GM18520 (cell line): ENCODE data around the gene EFNA1.
"Not testable (repeated sequence)": the region's sequence is repeated elsewhere in the genome, so short reads cannot be mapped to it uniquely, and the experiment has no call there.

ENCODE experiments used
- ATAC-seq: cut with Tn5 transposase; IDR thresholded peaks from one replicate; pipeline ENCODE4 v1.9.1; 2021; ENCODE audit not compliant: unreplicated experiment

Gene EFNA1

DNA sequence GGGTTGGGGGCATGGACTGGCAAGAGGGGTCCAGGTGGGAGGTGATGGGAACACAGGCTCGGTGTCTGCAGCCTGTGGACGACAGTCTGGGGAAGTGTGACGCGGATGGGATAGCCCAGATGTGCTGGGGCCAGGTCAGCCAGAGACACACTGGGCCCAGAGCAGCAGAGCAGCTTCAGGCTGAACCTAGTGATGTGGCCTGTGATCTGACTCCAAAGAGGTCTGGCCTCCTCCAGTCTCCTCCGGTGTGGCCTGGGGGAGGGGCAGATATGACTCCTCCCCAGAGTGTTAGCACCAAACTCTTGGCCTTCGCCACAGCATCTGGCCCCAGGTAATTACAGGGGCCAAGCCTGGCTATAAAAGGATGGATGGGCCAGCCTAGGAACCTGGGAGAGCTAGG is 35.5 kb upstream of the EFNA1 start:
- no peak for ATAC-seq

GRCh38 chr1:155092641-155093040 is 35.0 kb upstream of the EFNA1 start:
- no peak for ATAC-seq

- no peak for ATAC-seq
These were observed 33.6 kb upstream of the EFNA1 start for GRCh38 chr1:155093911-155094621.

GRCh38 chr1:155094622-155094948 is 33.1 kb upstream of the EFNA1 start:
- no peak for ATAC-seq

DNA sequence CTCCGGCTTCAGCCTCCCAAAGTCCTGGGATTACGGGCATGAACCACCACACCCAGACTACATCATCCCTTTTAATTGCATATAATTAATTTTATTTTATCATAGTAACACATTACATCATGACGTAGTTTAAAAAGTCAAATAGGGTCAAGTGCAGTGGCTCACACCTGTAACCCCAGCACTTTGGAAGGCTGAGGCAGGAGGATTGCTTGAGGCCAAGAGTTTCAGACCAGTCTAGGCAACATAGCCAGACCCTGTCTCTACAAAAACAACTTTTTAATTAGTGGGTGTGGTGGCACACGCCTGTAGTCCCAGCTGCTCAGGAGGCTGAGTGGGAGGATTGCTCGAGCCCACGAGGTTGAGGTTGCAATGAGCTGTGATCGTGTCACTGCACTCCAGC is 28.3 kb upstream of the EFNA1 start:
- ATAC-seq = no peak

DNA sequence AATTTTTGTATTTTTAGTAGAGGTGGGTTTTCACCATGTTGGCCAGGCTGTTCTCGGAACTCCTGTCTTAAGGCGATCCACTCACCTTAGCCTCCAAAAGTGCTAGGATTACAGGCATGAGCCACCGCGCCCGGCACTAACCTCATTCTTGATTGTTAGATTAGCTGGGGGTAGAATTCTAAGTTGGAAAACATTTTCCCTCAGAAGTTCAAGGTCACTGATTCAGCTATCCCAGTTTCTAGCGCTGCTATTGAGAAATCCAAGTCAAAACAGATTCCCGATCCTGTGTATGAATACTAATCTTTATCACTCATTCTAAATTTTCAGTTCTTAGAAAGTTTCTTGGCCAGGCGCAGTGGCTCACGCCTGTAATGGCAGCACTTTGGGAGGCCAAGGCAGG is 24.4 kb upstream of the EFNA1 start:
- no peak for ATAC-seq

DNA sequence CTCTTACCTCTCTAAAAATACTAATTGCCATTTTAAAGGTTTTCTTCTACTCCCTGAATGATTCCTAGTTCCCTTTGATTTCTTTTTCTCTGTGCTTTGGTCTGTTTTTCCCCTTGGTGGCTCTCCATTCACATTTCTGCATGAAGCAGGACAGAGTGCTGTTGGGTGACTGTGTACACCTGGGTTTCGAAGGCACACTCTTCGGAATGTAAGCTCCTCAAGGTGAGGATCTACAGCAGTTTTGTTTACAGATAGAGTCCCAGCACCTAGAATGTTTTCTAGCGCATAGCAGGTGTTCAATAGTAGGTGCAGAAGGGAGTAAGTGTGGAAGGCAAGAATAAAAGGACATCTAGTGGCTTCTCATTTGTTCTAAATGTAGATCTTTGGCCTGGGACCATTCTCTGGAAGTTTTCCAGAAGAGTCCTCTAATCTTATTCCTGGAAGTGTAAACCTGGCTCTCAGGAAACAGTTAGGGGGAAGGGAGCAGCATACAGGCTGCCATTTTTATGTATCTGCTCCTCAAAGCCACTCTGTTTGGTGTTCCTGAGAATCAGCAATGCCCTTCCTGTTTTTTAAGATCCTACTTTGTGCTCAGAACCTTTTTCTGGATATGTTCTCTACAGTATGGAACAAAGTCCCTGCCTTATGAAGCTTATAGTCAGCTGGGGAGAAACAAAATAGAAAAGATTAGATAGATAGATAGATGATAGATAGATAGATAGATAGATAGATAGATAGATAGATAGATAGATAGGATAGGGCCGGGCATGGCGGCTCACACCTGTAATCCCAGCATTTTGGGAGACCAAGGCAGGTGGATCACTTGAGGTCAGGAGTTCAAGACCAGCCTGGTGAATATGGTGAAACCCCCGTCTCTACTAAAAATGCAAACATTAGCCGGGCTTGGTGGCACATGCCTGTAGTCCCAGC is 22.8 kb upstream of the EFNA1 start:
- no peak for ATAC-seq

DNA sequence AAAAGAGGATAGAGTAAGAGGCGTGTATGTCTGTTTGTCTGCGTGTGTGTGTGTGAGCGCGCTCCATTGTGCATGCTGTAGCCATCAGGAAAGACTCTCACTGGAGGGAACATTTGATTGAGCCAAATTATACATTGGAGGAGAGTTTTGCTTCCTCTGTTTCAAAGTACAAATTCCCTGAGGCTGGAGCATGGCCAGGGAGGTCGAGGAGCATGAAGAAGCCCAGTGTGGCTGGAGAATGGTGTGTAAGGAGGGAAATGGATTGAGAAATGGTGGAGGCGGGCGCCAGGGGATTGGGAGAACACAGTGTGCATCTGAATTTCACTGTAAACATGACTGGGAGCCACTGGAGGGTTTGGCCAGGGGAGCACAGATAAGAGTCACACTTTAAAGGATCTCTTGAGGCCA is 22.1 kb upstream of the EFNA1 start:
- ATAC-seq = no peak

DNA sequence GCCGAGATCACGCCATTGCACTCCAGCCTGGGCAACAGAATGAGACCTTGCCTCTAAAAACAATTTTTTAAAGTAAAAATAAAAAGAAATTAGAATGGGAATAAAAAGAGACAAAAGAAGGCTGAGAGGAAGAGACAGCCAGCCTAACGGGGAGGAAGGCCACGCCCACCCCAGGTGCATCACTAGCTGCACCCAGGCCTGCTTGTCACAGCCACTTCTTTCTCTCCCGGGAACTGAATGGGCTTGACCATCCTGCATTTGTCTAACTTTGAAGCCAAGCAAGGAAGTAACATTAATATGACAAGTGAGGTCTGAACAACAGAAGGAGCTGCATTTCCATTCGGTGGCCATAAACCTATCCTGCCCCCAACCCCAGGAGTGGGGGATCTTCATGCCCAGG is 20.8 kb upstream of the EFNA1 start:
- no peak for ATAC-seq

DNA sequence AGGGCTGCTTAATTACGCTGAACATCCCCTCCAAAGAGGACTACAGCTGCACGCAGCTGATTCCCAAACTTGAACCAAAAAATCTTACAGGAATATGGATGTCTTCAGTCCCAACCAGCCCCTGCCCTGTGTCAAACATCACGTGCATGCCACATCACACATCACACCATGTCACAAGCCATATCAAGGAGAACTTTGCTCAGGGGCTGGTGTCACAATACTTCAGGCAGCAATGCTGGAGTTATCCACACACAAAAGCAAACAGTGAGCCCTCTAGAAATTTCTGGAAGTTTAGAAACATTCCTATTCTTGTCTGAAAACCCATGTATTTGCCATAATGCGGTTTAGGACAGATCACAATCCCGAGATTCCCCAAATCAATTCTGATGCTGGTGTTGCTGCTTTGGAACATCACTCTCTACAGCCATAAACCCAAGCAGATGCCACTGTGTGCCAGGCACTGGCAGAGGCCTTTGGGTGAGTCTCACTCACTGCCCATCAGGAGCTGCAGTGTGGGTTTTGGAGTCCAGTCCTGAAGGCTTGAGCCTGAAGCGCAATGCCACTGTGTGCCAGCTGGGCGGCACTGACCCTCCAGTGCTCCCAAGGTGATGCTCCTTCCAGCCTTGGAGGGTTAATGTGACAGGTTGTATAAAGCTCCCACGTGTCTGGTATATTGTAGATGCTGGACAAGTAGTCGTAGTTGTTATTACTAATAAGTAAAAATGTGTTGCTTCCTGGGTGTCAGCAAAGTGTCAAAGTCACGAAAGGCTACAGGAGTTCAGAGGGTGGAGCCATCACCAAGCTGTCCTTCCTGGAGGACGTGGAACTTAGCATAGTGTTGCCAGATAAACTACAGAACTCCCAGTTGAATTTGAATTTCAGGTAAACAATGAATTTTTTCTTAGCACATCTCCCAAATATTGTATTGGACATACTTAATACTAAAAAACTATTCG is 20.1 kb upstream of the EFNA1 start:
- no peak for ATAC-seq

- ATAC-seq = no peak
These were observed 19.4 kb upstream of the EFNA1 start for GRCh38 chr1:155108296-155108695.

GRCh38 chr1:155110381-155110780 is 17.3 kb upstream of the EFNA1 start:
- no peak for ATAC-seq

- no peak for ATAC-seq
These were observed 16.9 kb upstream of the EFNA1 start for GRCh38 chr1:155110826-155111225.

- no peak for ATAC-seq
These were observed 14.2 kb upstream of the EFNA1 start for GRCh38 chr1:155113450-155113980.

DNA sequence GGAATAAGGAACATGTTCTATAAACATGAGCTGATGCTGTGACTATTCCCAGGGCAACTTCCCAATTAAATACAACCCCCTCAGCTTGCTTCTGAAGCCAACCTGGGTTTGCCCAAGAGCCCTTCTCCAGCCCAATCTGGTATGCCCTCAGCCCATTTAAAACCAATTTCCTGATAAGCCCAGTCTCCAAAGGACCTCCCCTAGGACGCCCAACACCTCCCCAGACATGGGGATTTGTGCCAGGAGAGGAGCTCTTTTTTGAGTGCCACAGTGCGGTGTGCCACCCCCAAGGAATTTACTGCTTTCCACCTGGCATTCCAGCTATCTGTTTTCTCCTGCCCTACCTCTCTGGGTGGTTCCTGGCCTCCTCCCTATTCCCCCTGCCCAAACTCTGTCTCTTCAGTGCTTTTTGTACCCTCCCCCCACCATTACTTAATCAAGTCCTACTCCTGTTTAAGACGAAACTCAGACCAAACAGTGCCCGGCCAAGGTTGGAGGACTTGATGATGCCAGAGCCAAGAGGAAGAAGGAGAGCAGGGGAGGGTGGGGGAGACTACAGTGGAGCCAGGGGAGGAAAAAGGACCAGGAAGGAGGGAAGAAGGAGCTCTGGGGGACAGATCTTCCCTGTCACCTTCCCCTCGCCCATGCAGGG is 11.4 kb upstream of the EFNA1 start:
- ATAC-seq = no peak

DNA sequence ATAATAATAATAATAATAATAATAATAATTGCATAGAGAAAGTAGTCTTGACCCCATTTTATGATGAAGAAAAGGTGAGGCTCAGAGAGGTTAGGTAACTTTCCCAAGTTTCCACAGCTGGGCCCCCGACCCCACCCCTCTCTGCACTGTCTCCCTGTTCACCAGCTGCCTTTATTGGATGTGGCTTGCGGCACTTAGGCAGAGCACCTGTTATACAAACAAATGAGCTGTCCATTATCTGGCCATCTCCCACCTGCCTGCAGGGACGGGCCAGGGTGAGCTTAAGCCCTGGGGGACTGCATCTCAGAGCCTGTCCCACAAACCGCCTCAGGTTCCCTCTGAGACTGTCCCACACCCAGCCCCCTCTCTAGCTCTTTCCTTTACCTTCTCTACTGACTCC is 10.1 kb upstream of the EFNA1 start:
- ATAC-seq = no peak

- ATAC-seq = not testable (repeated sequence)
These were observed 9.6 kb upstream of the EFNA1 start for GRCh38 chr1:155118090-155118489.

DNA sequence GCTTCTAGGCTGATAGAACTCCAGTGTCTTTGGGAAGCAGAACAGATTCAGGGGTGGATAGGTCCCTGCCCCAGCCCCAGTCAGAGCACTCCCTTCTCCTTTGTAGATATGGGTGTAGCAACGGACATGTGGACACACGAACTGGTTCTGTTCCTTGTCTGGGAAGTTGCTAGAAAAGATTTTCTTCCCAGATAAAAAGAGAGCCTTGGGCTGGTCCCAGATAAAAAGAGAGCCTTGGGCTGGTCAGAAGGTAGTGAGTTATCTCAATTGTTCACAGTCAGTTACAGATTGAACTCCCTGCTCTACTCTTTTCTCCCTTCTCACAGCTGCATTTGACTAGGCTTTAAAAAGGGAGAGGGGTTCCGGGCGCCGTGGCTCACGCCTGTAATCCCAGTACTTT is 7.4 kb upstream of the EFNA1 start:
- no peak for ATAC-seq

DNA sequence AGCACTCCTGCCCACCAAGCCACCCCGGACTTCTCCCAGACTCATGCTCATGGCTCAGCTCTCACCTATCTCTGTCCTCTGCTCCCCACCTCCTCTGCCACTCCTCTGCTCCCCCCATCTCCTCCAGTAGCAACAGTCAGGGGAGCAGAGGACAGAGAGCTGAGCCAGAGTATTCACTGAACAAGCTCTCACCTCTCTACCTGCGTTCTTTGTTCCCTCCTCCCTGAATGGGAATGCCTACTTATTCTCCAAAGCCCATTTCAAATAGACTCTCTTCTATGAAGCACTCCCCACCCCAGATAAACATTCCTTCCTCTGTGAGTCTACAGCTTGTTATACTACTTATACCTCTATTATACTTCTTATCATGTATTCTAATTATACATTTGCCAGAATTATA is 6.4 kb upstream of the EFNA1 start:
- no peak for ATAC-seq

DNA sequence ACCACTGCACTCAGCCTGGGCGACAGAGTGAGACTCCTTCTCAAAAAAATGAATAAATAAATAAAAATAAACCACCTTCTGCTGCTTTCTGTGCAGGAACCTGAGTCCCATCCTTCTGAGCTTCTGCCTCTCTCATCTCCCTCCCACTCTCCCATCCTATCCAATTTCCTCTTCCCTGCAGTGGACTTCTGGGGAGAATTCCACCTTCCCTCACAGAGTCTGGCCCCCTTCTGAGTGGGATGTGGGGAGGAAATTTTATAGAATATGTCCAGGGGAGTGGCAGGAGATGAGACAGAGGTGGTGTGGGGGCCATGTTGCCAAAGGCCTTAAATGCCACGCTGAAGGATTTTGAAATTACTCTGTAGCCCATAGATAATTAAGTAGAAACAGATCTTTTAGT is 5.4 kb upstream of the EFNA1 start:
- ATAC-seq = no peak

- ATAC-seq = no peak
These were observed 3.9 kb upstream of the EFNA1 start for GRCh38 chr1:155123801-155124200.
